SH-SY5Y (cell line): ENCODE results near the gene UBQLN4.

Source experiments
- GATA2 ChIP-seq: IDR thresholded peaks from 2 replicates; pipeline ENCODE4 v1.6.1; 2011; ENCODE audit warnings: mild to moderate bottlenecking, low read depth, low read length
- GATA3 ChIP-seq: IDR thresholded peaks from 2 replicates; pipeline ENCODE4 v1.6.1; 2011; ENCODE audit warnings: low read depth, mild to moderate bottlenecking, low read length, moderate library complexity

GRCh38 chr1:156024801-156025200 lies 28.8 kb downstream of the UBQLN4 start:
- TF ChIP-seq GATA2 (no peak), GATA3 (no peak)
